Keratinocyte (primary cell): ENCODE measurements around the gene SSC4D.

Experiments used
- CTCF ChIP-seq, 3 experiments: IDR thresholded peaks in 1 of 3; conservative IDR thresholded peaks in 1 of 3; optimal IDR thresholded peaks in 1 of 3; 2 replicates in 2 of 3; 3 replicates in 1 of 3; pipeline versions ENCODE3 to v1.5.1; 2011; ENCODE audit warnings: low read length in 3 of 3, mild to moderate bottlenecking in 3 of 3, moderate library complexity in 2 of 3, control low read depth in 1 of 3, inconsistent platforms in 1 of 3; ENCODE audit not compliant: insufficient read depth in 2 of 3; ENCODE audit errors: extremely low read depth in 1 of 3
- EZH2 ChIP-seq: IDR thresholded peaks from one replicate; pipeline ENCODE4 v1.6.1; 2012; ENCODE audit warnings: inconsistent platforms, mild to moderate bottlenecking, low read length, moderate library complexity

GRCh38 chr7:76354981-76355730 is 54.3 kb downstream of the SSC4D start:
- TF ChIP-seq CTCF (optimal IDR thresholded peaks at IDR 0.05 in 1 of 3, IDR thresholded peaks at IDR 0.05 in 1 of 3, conservative IDR thresholded peaks at IDR 0.05 in 1 of 3; ENCODE audit: extremely low read depth in 1 of 3, insufficient read depth in 2 of 3, low read length in 3 of 3) (no peak), EZH2 (no peak)
